ENCODE measurements around the gene LRMDA. TPM values are rescaled to one million over a fixed set of nuclear protein-coding genes. Genes with fewer than 3 reads are reported as not detected.

Gene LRMDA
- polyA plus RNA-seq, 3 donors, result 7.2 to 20.6 (median 14.4) TPM

DNA sequence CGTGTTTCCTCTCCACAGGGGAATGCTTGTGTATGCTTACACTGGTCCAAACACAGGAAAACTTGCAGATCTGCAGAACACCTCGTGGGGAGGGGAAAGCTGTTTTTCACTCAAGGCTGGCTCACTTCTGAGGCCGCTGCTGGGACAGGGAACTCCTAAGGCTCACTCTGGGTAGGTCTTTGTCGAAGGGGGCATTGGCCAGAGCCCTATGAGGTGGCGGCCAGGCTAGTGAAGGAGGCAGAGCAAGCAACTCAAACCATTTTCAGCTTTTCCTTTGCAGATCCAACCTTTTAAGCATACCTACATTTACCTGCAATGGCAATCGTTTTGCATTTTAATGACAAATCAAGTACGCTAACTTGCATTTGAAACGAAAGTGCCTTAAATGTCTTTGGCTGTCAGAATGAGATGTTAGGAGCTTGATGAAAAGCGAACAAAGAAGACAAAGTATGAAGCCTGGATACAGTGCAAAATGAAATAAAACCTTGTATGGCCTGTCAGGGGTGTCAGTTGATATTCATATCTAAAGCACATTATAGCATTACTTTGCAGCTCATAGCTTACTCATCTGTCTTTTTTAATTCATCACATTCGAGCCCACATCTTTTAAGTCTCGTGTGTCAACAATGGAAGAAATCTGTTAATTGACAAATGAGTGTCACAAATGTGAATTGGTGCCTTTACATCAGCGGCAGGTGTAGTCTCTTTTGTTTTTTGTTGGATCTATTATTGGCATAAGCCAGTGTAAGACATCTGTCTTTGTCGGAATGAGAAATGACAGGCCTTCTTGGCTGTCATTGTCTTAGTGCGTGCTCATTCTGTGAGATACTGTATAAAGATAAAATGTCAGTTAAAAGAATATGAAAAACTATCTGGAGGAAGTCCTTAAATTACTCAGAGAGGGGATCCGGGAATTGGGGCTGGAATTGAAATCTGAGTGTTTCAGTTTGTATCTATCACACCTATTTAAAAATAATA is 30.5 kb downstream of the LRMDA start:
- WGBS, 3 donors, result 83 to 87% (median 87%) methylated on average over 15 of the region's 15 CpGs
- H3K27ac ChIP-seq (ENCODE audit: low read depth, low read length), result no peak overlapping the region

DNA sequence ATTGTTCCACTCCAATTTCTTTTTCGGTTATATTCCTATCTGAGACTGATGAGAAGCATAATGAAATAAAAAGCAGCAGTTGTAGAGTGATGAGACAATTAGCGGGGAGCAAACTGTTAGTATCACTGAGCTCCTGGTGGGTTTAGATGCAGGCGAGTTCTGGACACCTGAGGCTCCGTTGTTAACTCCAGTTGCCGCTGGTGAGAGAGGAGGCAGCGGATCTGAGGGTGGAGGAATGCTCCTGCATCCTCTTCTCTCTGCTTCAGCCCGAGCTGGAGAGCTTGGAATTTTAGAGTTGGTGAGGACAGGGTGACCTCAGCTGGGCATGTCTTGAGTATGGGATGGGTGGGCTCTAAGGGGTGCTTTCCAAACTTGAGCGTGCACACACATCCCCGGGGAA is 31.4 kb downstream of the LRMDA start:
- WGBS, 3 donors, result 88 to 96% (median 95%) methylated on average over 9 of the region's 9 CpGs
- no peak overlapping the region for H3K27ac ChIP-seq (ENCODE audit: low read depth, low read length)

DNA sequence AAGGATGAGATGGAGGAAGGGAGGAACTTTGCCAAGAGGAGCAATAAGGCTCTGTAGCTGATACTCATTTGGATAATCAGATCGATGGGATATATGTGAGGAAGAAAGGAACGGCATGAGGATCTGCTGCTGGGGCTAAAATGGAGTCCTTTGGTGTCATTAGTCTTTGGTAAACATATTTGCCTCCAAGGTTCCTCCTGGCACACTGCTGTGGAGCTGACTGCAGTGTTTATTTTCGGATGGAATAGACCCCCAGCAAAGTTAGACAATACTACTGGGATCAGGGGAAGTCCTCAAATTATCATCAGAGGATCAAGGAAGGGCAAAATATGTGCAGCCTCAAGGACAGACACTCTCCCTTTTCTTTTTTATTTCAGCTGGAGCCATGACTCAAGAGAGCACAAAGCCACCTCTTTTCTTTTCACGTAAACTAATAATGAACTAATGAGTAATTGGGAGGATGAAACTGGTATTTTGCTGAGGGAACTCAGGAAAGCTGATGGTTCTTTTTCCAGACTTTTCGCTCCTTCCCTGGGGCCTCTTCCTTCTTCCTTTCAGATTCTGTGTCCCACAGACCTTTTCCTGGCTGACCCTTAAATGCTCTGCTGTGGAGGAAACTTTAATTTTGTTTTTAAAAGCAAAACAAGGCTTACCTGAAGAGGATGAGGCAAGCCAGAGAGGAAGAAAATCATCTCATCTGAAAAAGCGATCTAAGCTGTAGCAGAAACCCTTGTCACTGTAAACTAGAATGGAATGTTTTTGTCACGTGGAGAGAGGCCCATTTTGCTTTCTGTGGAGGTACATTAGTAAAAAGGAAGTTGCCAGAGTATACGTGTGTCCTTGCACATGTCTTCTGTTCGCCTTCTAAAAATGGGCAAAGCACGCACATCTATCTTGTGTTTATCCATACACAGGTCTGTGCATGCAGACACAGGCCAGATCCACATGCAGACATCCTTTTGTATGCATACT is 33.3 kb downstream of the LRMDA start:
- no peak overlapping the region for H3K27ac ChIP-seq (ENCODE audit: low read depth, low read length)
- 58 to 78% (median 64%) methylated on average over 10 of the region's 10 CpGs for WGBS, 3 donors

DNA sequence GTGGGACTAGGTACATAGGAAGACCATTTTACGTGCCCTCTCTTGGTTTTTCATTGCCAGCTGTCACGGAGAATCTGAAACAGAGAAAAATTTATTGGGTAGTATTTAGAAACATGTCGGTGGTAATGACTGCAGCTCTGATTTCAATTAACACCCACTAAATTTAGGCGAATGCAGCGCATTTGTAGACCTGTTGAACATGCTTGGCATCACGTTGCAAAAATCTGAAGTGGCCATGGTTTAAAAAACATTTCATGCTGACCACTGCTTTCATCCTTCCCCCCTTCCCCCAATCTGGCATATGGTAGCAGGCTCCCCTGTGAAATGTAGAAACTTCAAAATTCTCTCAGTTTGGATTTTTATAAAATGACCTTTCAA is 34.0 kb downstream of the LRMDA start:
- no peak overlapping the region for H3K27ac ChIP-seq (ENCODE audit: low read depth, low read length)
- WGBS, 3 donors, result 84 to 94% (median 93%) methylated on average over 6 of the region's 6 CpGs

DNA sequence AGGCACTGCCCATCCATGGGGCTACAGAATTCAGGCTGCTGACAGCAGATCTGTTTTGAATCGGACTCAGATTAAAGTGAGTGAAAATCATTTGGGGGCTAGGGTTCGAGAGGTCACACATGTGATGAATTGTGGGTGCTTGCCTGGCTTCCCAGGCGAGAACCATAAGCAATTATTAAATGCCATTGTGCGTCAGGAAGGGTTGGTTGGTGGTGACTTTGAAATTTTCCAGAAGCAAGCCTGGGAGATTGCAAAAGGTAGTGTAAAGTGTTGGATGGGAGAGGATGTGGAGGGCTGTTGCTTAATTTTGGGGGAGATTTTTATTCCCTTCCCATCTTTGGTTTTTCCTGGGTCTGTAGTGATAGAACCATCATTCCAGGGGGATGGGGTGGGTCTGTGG is 34.6 kb downstream of the LRMDA start:
- no peak overlapping the region for H3K27ac ChIP-seq (ENCODE audit: low read depth, low read length)
- WGBS, 3 donors, result 83 to 92% (median 85%) methylated on average over 4 of the region's 4 CpGs

DNA sequence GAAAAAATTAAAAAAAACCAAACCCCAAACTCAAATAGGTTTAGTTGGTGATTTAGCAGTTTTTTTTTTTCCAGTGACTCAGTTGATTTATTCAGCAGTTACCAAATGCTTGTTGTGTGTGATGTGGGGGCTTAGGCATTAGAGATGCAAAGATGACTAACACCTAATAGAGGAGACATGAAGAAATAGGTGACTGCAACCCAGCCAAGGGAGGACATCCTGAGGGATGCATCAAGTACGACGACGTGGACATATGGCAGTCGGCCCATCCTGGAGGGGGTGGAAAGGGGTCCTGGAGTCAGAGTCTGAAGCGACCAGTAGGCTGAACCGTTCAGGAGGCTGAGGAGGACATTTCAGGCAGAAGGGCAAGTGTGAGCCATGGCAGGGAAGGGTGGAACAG is 35.5 kb downstream of the LRMDA start:
- H3K27ac ChIP-seq (ENCODE audit: low read depth, low read length), result no peak overlapping the region
- WGBS, 3 donors, result 87 to 95% (median 88%) methylated on average over 6 of the region's 6 CpGs

DNA sequence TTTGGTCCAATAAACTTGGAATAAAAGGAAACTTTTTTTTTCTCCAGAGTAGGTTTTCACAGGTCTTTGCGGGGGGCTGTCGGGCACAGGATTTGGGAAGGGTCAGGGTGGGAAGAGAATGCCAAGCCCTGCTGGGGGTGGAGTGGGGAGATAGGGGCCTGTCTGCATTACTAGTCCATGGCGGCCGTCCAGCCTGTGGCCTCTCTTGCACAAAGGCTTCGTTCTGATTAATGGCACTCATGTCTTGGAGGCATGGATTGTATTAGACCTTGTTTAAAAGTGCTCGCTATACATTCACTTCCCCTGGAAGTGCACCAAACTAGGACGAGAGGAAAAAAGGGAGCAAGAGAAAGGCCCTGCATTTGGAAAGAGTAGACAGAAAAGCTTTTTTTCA is 37.2 kb downstream of the LRMDA start:
- 52 to 86% (median 53%) methylated on average over 7 of the region's 7 CpGs for WGBS, 3 donors
- H3K27ac ChIP-seq (ENCODE audit: low read depth, low read length), result no peak overlapping the region

DNA sequence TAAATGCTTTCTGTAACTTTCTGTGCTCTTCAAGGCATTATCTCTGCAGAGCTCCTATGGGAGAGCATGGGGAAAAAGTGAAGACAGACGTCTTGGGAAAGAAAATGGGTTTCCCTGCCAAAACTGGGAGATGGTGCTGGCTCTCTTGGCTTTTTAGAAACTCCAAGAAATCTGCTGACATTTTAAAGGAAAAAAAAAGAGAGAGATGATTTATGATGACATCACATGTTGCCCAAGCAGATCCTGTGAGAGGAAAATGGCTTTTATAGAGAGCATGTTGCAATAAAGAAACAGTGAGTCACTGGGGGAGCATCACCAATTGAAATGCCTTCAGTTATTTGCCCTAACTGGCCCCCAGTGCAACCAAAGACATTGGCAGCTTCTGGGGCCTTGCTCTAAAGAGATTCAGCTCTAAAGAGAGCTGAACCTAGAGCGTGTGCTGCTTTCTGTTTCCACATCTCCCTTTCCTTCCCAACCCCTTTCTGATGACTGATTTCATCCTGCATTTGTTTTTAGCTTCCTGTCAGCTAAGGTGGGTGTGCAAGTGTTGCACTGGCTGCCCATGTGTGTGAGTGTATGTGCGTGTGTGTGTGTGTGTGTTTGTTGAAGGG is 37.7 kb downstream of the LRMDA start:
- no peak overlapping the region for H3K27ac ChIP-seq (ENCODE audit: low read depth, low read length)
- 14 to 49% (median 25%) methylated on average over 3 of the region's 3 CpGs for WGBS, 3 donors

DNA sequence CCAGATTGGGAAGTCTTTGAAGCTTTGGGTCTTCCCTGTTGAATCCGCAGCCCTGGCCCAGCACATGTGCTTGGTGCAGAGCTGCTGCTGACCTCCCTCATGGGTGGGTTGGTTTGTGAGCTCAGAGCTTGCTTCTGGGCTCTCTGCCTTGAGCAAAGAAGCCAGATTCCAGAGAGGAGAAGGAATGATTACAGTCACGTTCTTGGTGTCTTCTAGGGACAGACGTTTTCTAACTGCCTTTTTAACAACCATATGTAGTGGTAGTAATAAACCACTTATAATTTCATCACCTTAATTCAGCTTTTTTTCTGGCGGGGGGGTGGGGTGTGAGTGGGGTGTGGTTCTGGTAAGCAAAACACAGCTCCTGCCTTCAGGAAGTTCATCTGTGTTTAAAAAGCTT is 39.5 kb downstream of the LRMDA start:
- H3K27ac ChIP-seq (ENCODE audit: low read depth, low read length), result no peak overlapping the region

DNA sequence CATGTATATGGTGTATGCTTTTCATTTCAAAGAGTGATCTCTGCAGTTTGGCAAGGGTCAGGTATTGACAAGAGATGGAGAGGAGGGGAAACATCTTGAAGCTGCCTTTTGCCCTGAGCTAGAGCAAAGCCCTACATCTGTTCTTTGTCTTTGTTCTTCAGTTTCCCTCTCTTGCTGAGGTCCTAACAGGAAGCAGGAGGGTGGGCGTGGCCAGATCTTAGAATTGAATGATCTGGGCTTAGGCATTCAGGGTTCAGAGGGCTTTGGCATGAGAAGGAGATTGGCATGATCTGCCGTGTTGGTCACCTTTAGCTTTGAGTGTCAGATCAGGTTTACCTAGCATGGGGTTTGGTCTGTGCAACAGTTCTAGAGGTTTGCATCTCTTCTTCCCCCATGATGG is 41.3 kb downstream of the LRMDA start:
- H3K27ac ChIP-seq (ENCODE audit: low read depth, low read length), result no peak overlapping the region
- 66 to 83% (median 81%) methylated on average over 2 of the region's 2 CpGs for WGBS, 3 donors

More for the DNA sequence above, 39.5 kb downstream of the LRMDA start:
- 38 to 68% (median 39%) methylated on average over 4 of the region's 4 CpGs for WGBS, 3 donors

DNA sequence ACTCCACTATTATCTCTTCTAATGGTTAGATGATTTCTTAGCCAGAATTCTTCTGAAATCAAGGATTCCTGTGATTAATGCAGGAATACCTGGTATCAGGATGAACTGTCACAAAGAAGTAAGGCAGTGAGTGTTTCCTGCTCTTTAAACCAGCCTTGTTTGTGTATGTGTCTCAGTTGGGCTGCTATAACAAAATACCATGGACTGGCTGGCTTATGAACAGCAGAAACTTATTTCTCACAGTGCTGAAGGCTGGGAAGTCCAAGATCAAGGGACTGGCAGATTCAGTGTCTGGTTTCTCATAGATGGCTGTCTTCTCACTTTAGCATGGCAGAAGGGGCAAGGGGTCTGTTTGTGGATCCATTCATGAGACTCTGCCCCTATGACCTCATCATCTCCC is 42.7 kb downstream of the LRMDA start:
- no peak overlapping the region for H3K27ac ChIP-seq (ENCODE audit: low read depth, low read length)

DNA sequence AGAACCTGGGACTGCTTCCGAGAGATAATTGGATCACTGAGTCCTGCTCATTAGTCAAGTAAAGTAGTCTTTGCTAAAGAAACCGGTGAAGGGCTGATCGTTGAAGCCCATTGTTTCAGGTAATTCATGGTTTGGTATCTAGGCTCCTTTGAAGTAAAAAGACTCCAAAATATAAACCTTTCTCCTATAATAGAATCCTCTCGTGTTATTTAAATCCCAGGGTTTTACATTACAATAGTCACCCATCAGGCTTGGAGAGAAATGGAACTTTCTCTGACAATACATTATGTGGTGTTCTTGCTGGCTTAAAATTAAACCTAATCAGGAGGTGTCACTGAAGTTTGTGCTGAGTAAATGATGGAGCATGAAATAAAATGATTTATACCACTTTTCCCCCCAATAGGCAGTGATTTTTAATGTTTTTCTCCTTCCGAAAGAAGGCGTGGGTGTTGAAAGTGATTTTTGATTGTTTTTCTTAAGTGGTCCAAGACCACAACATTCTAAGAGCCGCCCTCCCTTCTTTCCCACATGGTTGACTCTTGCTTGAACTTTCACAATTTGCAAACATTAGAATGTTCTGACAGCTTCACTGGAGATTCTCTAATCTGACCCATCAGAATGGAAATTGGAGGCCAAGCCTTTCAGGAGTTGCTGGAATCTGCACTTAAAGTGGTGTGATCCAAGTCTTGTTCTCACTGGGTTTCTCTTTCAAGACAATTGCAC is 44.2 kb downstream of the LRMDA start:
- 64 to 84% (median 74%) methylated on average over 7 of the region's 7 CpGs for WGBS, 3 donors
- no peak overlapping the region for H3K27ac ChIP-seq (ENCODE audit: low read depth, low read length)

DNA sequence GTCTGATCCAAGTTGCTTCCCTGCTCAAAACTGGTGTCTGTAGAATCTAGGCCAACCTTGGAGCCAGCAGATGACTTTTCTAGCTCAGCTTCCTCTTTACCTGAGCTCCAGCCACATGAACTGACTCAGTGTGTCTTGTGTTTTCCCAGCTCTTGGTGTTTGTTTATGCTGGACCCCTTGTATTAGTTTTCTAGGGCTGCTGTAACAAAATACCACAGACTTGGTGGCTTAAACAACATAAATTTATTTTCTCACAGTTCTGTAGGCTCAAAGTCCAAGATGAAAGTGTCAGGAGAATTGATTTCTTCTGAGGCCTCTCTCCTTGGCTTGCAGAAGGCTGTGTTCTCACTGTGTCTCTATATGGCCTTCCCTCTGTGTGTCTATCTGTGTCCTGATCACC is 45.1 kb downstream of the LRMDA start:
- H3K27ac ChIP-seq (ENCODE audit: low read depth, low read length), result no peak overlapping the region

DNA sequence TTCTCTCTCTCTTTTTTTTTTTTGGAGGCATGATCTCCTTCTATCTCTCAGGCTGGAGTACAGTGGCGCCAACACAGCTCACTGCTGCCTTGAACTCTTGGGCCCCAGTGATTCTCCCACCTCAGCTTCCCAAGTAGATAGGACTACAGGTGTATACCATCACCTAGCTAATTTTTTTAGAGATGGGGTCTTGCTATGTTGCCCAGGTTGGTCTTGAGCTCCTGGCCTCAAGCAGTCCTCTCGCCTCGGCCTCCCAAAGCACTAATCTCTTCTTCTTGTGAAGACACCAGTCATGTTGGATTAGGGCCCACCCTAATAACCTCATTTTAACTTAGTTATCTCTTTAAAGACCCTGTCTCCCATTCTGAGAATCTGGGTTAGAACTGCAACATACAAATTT is 45.6 kb downstream of the LRMDA start:
- H3K27ac ChIP-seq (ENCODE audit: low read depth, low read length), result no peak overlapping the region
- 100% methylated on average over 3 of the region's 3 CpGs for WGBS, 3 donors

DNA sequence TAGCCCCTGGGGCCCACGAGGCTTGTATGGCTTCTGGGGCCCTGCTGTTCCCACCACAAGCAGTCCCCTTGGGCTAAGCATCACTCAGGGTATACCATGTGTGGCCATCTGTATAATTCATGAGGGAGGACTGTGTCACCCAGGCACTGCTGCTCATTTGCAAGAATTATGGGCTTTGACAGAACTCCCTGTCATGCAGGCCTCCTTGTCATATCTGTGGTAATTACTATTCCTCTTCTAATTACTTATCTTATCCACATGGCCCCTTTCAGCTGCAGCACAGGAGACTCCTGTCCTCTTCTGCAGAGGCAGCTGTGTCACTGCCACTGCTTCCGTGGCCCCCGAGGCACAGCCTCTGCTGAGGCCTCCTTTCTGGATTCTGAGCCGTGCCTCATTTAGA is 46.3 kb downstream of the LRMDA start:
- no peak overlapping the region for H3K27ac ChIP-seq (ENCODE audit: low read depth, low read length)
- WGBS, 3 donors, result 90 to 96% (median 91%) methylated on average over 4 of the region's 4 CpGs

DNA sequence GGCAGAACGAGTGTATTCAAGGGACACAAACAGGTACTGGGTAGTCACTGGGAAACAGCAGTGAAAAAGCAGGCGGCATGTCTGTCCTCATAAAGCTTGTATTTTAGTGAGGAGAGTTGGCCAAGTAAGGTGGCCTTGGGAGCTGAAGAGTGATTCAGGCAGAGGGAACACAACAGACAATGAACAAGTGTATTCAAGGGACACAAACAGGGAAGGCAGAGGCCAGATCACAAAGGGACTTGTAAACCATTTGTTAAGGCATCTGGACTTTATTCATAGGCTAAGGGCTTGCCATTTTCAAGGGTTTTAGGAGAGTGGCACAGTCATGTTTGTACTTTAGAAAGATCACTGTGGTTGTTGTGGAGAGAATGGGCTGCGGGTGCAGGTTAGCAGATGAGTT is 49.0 kb downstream of the LRMDA start:
- WGBS, 3 donors, result 95 to 100% (median 100%) methylated on average over 3 of the region's 3 CpGs
- H3K27ac ChIP-seq (ENCODE audit: low read depth, low read length), result no peak overlapping the region

DNA sequence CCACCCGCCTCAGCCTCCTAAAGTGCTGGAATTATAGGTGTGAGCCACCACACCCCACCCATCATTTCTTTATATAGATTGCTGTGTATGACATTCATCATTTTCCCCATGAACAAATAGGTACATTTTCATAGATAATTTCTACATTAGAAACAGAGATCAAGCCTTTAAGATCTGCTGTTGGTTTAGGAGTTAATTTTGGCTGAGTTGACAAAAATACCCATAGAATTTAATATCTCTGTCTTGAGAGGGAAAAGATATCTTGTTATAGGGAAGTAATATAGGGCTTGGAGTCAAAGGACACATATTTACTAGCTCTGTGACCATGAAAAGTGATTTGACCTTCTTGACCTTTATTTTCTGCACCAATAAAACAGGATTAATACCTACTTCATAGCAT is 51.8 kb downstream of the LRMDA start:
- WGBS, 3 donors, result 100% methylated on average over 1 of the region's 1 CpG
- no peak overlapping the region for H3K27ac ChIP-seq (ENCODE audit: low read depth, low read length)

DNA sequence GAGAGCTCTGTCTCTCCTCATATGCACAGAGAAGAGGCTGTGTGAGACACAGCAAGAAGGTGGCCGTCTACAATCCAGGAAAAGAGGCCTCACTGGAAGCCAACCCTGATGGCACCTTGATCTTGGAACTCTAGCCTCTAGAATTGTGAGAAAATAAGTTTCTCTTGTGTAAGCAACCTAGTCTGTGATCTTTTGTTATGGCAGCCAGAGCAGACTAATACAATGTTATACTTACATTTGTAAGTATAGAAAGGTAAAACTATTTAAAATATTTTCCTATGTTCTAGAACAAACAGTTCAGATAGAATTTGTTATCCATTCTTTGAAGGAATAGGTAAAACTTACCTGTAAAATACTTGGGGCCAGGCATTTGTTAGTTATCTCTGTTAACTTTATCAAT is 53.3 kb downstream of the LRMDA start:
- 88 to 91% (median 88%) methylated on average over 1 of the region's 1 CpG for WGBS, 3 donors
- no peak overlapping the region for H3K27ac ChIP-seq (ENCODE audit: low read depth, low read length)
